ENCODE measurements around the gene SMC4.

DNA sequence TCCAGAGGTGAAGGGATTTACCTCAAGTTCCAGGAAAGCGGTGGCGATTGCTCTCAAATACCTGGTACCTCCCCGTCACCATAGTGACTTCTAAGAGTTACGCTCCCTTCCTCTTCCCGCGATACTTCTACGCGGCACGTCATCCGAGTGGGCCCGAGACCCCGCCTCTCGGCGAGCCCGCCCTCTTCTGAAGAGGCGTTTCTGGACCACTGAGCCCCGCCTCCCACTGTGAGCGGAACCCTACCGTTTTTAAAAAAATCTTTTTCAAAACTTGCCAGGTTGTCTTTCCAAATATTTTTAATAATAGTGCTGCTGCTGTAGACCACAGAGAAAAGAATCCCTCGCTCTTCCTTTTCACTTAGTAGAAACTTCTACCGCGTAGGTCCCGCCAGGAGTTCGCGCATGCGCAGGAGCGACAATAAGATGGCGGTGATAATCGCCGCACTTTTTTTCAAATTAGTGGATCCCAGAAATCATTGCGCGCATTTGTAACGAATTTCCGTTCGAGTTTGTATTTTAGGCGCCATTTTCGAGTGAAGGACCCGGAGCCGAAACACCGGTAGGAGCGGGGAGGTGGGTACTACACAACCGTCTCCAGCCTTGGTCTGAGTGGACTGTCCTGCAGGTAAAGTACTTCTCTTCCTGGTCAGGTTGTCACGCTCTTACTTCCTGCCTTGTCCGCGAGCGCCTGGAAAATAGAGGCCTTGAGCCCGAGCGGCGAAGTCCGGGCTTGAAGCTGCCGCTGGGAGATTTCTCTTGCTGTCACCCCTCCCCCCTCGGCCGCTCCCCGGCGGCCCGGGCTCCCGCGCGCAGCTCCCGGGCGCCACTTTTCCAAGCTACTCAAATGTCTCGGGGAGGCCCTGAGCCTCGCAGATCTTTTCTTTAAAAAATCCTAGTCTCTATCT is at the start of gene SMC4, which contains the start of gene IFT80:
- TF ChIP-seq ZBTB11 (CRISPR knock-in tag; IDR thresholded peaks at IDR 0.05): no peak
- TF ChIP-seq, protein P1, sequence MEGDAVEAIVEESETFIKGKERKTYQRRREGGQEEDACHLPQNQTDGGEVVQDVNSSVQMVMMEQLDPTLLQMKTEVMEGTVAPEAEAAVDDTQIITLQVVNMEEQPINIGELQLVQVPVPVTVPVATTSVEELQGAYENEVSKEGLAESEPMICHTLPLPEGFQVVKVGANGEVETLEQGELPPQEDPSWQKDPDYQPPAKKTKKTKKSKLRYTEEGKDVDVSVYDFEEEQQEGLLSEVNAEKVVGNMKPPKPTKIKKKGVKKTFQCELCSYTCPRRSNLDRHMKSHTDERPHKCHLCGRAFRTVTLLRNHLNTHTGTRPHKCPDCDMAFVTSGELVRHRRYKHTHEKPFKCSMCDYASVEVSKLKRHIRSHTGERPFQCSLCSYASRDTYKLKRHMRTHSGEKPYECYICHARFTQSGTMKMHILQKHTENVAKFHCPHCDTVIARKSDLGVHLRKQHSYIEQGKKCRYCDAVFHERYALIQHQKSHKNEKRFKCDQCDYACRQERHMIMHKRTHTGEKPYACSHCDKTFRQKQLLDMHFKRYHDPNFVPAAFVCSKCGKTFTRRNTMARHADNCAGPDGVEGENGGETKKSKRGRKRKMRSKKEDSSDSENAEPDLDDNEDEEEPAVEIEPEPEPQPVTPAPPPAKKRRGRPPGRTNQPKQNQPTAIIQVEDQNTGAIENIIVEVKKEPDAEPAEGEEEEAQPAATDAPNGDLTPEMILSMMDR (IDR thresholded peaks at IDR 0.05 in 2 of 3, conservative IDR thresholded peaks at IDR 0.05 in 1 of 3; ENCODE audit: control insufficient read depth in 2 of 3, extremely low read depth in 1 of 3, insufficient read depth in 1 of 3, low read depth in 3 of 3, low read length in 3 of 3): no peak
- peak; percentile 79 for TF ChIP-seq POLR2A (IDR thresholded peaks at IDR 0.05; ENCODE audit: low read depth, low read length)

All from GM12878 (cell line).